GM12864 (cell line): ENCODE measurements around the gene TRPM8.
"Not testable (repeated sequence)": the region's sequence is repeated elsewhere in the genome, so short reads cannot be mapped to it uniquely, and the experiment has no call there.

ENCODE experiments used
- DNase-seq: peaks from one replicate; pipeline ENCODE4 v3.0.0-alpha.2; 2011; ENCODE audit warnings: low read depth
- H3K4me3 ChIP-seq: 2 replicates; pipeline ENCODE4 v1.5.1; 2011; ENCODE audit warnings: mild to moderate bottlenecking, low read depth, low read length, control low read depth
- TF ChIP-seq, protein P1 (sequence below): IDR thresholded peaks from 2 replicates; pipeline ENCODE4 v1.5.1; 2011; ENCODE audit warnings: low read depth, mild to moderate bottlenecking, moderate library complexity, low read length, control low read depth, inconsistent platforms; ENCODE audit errors: missing control alignments

Gene TRPM8

DNA sequence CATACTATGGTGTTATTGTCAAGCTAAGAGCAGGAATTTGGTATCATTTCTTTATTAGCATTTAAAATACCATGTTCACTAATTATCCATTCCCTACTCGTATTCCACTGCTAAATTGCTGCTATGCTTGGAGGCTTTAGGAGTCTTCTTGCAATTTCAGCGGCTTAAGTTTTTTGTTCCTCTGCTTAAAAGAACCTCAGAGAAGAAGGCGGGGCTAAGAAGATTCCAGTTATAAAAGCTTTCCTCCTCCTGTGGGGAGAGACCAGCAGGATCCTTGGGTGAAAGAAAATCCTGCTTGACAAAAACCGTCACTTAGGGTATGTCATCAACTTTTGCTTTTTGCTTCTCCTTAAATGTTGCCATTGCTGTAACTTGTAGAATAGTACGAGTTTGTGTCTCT is at the start of gene TRPM8:
Gene TRPM8 (plus strand): TSS at position 258 of the 400 bp plus-strand sequence. CDS start 9,165 bp downstream, outside the sequence.
- TF ChIP-seq, protein P1, sequence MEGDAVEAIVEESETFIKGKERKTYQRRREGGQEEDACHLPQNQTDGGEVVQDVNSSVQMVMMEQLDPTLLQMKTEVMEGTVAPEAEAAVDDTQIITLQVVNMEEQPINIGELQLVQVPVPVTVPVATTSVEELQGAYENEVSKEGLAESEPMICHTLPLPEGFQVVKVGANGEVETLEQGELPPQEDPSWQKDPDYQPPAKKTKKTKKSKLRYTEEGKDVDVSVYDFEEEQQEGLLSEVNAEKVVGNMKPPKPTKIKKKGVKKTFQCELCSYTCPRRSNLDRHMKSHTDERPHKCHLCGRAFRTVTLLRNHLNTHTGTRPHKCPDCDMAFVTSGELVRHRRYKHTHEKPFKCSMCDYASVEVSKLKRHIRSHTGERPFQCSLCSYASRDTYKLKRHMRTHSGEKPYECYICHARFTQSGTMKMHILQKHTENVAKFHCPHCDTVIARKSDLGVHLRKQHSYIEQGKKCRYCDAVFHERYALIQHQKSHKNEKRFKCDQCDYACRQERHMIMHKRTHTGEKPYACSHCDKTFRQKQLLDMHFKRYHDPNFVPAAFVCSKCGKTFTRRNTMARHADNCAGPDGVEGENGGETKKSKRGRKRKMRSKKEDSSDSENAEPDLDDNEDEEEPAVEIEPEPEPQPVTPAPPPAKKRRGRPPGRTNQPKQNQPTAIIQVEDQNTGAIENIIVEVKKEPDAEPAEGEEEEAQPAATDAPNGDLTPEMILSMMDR, result no peak
- no peak within 1 kb of the TSS for H3K4me3 ChIP-seq
- no peak for DNase-seq

DNA sequence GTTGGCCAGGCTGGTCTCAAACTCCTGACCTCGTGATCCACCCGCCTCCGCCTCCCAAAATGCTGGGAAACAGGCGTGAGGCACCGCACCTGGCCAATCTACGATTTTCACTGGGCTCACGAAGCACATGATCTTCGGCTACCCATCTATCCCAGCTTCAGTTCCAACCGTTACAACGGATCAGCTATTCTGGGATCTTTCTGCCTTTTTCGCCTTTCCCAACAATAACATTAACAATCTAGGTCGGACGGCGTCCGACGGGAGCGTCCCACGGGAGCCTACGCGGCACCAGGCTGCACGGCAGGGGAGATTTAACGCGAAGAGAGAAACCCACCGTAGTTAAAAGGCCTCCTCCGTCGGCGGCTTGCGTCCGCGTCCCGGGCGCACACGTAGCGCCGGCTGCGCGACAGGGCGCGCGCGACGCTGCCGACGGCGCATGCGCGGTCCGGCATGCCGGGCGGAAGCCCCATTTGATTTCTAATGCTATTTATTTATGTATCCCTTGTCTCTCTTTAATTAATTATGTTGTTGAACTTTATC is 49.1 kb upstream of the TRPM8 start, which contains the start of gene MSL3B:
Gene MSL3B (minus strand): TSS at position 394 of the 540 bp plus-strand sequence.
- no peak for DNase-seq
- peak within 1 kb of the TSS; percentile 69 for H3K4me3 ChIP-seq
- TF ChIP-seq, protein P1, result no peak

DNA sequence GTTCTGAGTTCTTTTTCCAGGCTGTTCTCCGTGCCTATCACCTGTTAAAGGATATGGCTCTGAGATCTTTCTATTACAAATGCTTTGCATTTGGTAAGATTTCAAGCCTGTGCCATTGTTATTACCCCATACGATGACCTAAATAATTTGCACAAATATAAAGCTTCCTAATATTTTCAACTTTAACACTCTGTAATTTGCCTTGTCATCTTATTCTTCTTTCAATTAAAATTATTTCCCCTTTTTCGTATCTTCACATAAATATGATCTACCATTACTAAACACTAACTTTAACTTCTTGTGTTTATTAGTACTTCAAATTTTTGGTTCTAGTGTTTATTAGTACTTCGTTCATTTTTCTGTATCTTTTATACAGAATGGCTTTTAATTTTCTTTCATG is 45.7 kb upstream of the TRPM8 start:
- no peak overlapping the region for H3K4me3 ChIP-seq
- TF ChIP-seq, protein P1, result no peak

DNA sequence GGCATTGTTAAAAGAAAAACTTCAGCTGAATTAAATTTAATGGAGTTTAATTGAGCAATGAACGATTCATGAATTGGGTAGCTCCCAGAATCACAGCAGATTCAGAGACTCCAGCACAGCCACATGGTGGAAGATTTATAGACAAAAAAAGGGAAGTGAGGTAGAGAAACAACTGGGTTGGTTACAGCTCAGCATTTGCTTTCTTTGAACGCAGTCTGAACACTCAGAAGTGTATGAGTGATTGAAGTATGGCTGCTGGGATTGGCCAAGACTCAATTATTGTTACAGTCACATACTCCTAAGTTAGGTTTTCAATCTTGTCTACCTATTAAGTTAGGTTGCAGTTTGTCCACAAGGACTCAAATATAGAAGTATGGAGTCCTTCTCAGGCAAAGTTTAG is 45.0 kb upstream of the TRPM8 start:
- DNase-seq, result not testable (repeated sequence)

More for the DNA sequence above, 45.7 kb upstream of the TRPM8 start:
- no peak for DNase-seq

DNA sequence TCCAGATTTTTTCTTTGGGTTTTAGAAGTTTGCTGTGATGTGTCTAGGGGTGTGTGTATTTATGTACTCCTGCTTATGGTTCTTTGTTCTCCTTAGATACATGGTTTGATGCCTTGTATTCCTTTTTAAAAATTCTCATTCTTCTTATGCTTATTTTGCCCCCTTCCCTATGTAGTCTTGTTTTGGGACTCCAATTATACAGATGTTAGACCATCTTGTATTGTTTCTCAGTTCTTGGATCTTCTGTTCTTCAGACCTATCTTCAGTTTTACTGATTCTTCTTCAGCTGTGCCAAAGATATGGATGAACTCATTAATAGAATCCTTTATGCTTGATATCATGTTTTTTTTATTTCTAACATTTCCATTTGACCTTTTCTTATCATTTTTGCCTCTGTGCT is 34.8 kb upstream of the TRPM8 start:
- no peak for DNase-seq
- TF ChIP-seq, protein P1, result no peak
- H3K4me3 ChIP-seq, result no peak overlapping the region

More for the DNA sequence above, 45.0 kb upstream of the TRPM8 start:
- H3K4me3 ChIP-seq, result not testable (repeated sequence)

DNA sequence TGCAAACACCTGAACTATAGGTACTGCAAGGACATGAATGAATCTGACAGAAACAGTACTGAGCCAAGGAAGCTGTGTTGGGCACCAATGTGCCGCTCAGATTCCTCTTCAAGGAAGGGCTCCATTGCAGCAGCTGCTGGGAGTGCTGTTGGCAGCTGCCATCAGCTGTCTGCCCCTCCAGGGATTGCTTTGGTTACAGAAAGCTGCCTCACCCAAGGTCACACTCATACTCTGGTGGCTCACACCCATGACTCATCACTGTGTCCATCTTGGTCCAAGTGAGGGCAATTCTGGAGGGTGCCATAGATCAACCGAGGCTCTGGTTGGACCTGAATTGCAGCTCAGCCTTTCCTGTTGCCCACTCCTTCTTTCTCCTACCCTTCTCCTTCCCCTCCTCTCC is 24.4 kb upstream of the TRPM8 start:
- H3K4me3 ChIP-seq, result no peak overlapping the region
- DNase-seq, result no peak
- TF ChIP-seq, protein P1, result no peak

DNA sequence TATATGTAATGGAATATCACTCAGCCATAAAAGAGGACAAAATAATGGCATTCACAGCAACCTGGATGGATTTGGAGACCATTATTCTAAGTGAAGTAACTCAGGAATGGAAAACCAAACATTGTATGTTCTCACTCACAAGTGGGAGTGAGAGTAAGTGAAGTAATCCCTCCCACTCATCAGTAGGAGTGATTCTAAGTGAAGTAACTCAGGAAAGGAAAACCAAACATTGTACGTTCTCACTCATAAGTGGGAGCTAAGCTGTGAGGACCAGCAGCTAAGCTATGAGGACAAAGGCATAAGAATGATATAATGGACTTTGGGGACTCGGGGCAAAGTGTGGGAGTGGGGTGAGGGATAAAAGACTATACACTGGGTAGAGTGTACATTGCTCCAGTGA is 20.9 kb upstream of the TRPM8 start:
- not testable (repeated sequence) for H3K4me3 ChIP-seq

DNA sequence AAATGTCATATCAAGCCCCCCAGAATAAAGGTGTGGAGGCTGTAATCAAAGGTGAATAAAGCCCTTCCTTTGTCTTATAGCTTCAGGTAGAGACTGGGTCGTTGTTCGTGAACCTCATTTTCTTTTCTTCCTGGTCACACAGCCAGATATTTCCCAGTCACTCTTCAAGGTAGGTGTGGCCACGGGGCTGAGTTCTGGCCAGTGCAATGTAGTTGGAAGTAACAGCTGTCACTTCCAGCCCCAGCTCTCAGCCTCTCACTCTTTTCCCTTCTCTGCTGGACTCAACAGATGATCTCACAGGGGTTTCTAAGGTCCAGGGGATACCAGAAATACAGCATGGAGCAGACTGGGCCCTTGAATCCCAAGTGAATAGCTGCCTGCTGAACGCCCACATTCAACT is 15.8 kb upstream of the TRPM8 start:
- TF ChIP-seq, protein P1, result no peak
- DNase-seq, result no peak

More for the DNA sequence above, 20.9 kb upstream of the TRPM8 start:
- not testable (repeated sequence) for DNase-seq

More for the DNA sequence above, 15.8 kb upstream of the TRPM8 start:
- H3K4me3 ChIP-seq, result no peak overlapping the region
